HAP-1 (cell line): Measurements from ENCODE around the gene HELB.
"Not testable (repeated sequence)": the region's sequence is repeated elsewhere in the genome, so short reads cannot be mapped to it uniquely, and the experiment has no call there.

ENCODE experiments used
- DNase-seq, 2 experiments: peaks; one replicate each; pipeline ENCODE4 v3.0.0-alpha.2; 2016 to 2020; ENCODE audit warnings: low spot score in 2 of 2
- H3K27me3 ChIP-seq: fragments of 250-450 bp; sonication (Bioruptor Pico); 2 replicates; pipeline ENCODE4 v1.5.1; 2020; ENCODE audit warnings: low read depth, mild to moderate bottlenecking, moderate library complexity
- H3K36me3 ChIP-seq: fragments of 250-450 bp; sonication (Bioruptor Pico); replicated peaks from 2 replicates; pipeline ENCODE4 v1.5.1; 2020; ENCODE audit warnings: mild to moderate bottlenecking
- H3K4me1 ChIP-seq: fragments of 250-450 bp; sonication (Bioruptor Pico); 2 replicates; pipeline ENCODE4 v1.5.1; 2020; ENCODE audit warnings: mild to moderate bottlenecking
- H3K4me3 ChIP-seq: fragments of 250-450 bp; sonication (Bioruptor Pico); 2 replicates; pipeline ENCODE4 v1.5.1; 2020; ENCODE audit warnings: mild to moderate bottlenecking, moderate library complexity
- H3K9me3 ChIP-seq: fragments of 250-450 bp; sonication (Bioruptor Pico); 2 replicates; pipeline ENCODE4 v1.5.1; 2020; ENCODE audit warnings: mild to moderate bottlenecking, moderate library complexity
- in situ Hi-C: fragments of 300-500 bp; cut with MboI; formaldehyde crosslinking; loops from 3 replicates; pipeline ENCODE4 v1.14.3; 2020; ENCODE audit warnings: low sequenced_read_pairs, inconsistent platforms, mixed read lengths

Gene HELB

GRCh38 chr12:66280561-66280960 lies 21.7 kb upstream of the HELB start:
- no peaks in the 10 kb centered on the region for H3K36me3 ChIP-seq
- H3K4me1 ChIP-seq, result no peaks in the 10 kb centered on the region
- no peak for DNase-seq
- no peaks in the 10 kb centered on the region; the same call in 1 of the 2 replicates for H3K27me3 ChIP-seq
- H3K9me3 ChIP-seq, result no peaks in the 10 kb centered on the region
- no peak overlapping the region for H3K4me3 ChIP-seq
- in situ Hi-C loops, result no loop called here

- Histone ChIP-seq H3K4me1 (no peaks in the 10 kb centered on the region), H3K27me3 (no peaks in the 10 kb centered on the region), H3K36me3 (no peaks in the 10 kb centered on the region), H3K9me3 (no peaks in the 10 kb centered on the region), H3K4me3 (no peak overlapping the region)
- DNase-seq, result no peak
- in situ Hi-C loops, result no loop called here
Observed at GRCh38 chr12:66282244-66282643, 20.0 kb upstream of the HELB start.

GRCh38 chr12:66287275-66287674 lies 15.0 kb upstream of the HELB start:
- DNase-seq, result no peak
- in situ Hi-C loops, result no loop called here
- Histone ChIP-seq H3K4me1 (no peaks in the 10 kb centered on the region), H3K36me3 (no peaks in the 10 kb centered on the region), H3K9me3 (no peaks in the 10 kb centered on the region), H3K4me3 (no peak overlapping the region), H3K27me3 (0 out of 2 replicates have a peak, but pooled peaks cover 2% of the 10 kb centered on the region)

GRCh38 chr12:66288121-66288520 lies 14.2 kb upstream of the HELB start:
- Histone ChIP-seq H3K4me3 (no peak overlapping the region), H3K27me3 (0 out of 2 replicates have a peak, but pooled peaks cover 2% of the 10 kb centered on the region), H3K4me1 (no peaks in the 10 kb centered on the region), H3K36me3 (no peaks in the 10 kb centered on the region), H3K9me3 (no peaks in the 10 kb centered on the region)
- in situ Hi-C loops, result no loop called here
- no peak for DNase-seq

- in situ Hi-C loops, result no loop called here
- no peaks in the 10 kb centered on the region for H3K9me3 ChIP-seq
- H3K27me3 ChIP-seq, result 0 out of 2 replicates have a peak, but pooled peaks cover 2% of the 10 kb centered on the region
- no peaks in the 10 kb centered on the region for H3K36me3 ChIP-seq
- no peak overlapping the region for H3K4me3 ChIP-seq
- DNase-seq, result no peak
- H3K4me1 ChIP-seq, result no peaks in the 10 kb centered on the region
Observed at GRCh38 chr12:66289485-66289884, 12.8 kb upstream of the HELB start.

GRCh38 chr12:66290716-66291200 lies 11.5 kb upstream of the HELB start:
- in situ Hi-C loops, result no loop called here
- Histone ChIP-seq H3K27me3 (0 out of 2 replicates have a peak, but pooled peaks cover 2% of the 10 kb centered on the region), H3K4me3 (no peak overlapping the region), H3K9me3 (no peaks in the 10 kb centered on the region; the same call in 1 of the 2 replicates), H3K36me3 (no peaks in the 10 kb centered on the region), H3K4me1 (no peaks in the 10 kb centered on the region)
- DNase-seq, result no peak

- in situ Hi-C loops, result no loop called here
- H3K9me3 ChIP-seq, result no peaks in the 10 kb centered on the region; the same call in 1 of the 2 replicates
- H3K4me3 ChIP-seq, result no peak overlapping the region
- peaks cover 11% of the 10 kb centered on the region for H3K27me3 ChIP-seq
- H3K4me1 ChIP-seq, result no peaks in the 10 kb centered on the region
- no peaks in the 10 kb centered on the region for H3K36me3 ChIP-seq
- no peak for DNase-seq
Observed at GRCh38 chr12:66296176-66296683, 6.1 kb upstream of the HELB start.

GRCh38 chr12:66297080-66297479 lies 5.2 kb upstream of the HELB start:
- H3K27me3 ChIP-seq, result peaks cover 9% of the 10 kb centered on the region
- in situ Hi-C loops, result no loop called here
- no peak overlapping the region for H3K4me3 ChIP-seq
- H3K4me1 ChIP-seq, result no peaks in the 10 kb centered on the region
- H3K9me3 ChIP-seq, result no peaks in the 10 kb centered on the region; the same call in 1 of the 2 replicates
- DNase-seq, result no peak
- H3K36me3 ChIP-seq, result no peaks in the 10 kb centered on the region

- in situ Hi-C loops, result no loop called here
- Histone ChIP-seq H3K9me3 (no peaks in the 10 kb centered on the region; the same call in 1 of the 2 replicates), H3K27me3 (peaks cover 9% of the 10 kb centered on the region)
Observed at GRCh38 chr12:66297923-66298322, 4.4 kb upstream of the HELB start.

GRCh38 chr12:66302827-66303169 lies 505 bp downstream of the HELB start:
- H3K4me1 ChIP-seq, result peaks cover 2% of the 10 kb centered on the region; the same call in 1 of the 2 replicates
- H3K27me3 ChIP-seq, result peaks cover 3% of the 10 kb centered on the region
- H3K36me3 ChIP-seq, result no peaks in the 10 kb centered on the region; the same call in 1 of the 2 replicates
- in situ Hi-C loops, result no loop called here
- H3K4me3 ChIP-seq, result peak overlapping the region; percentile 66
- no peaks in the 10 kb centered on the region for H3K9me3 ChIP-seq
- no peak for DNase-seq

More at GRCh38 chr12:66297923-66298322, 4.4 kb upstream of the HELB start:
- H3K36me3 ChIP-seq, result no peaks in the 10 kb centered on the region
- H3K4me1 ChIP-seq, result no peaks in the 10 kb centered on the region
- no peak overlapping the region for H3K4me3 ChIP-seq
- no peak for DNase-seq

- H3K36me3 ChIP-seq, H3K9me3 ChIP-seq, H3K4me1 ChIP-seq, in situ Hi-C loops, H3K27me3 ChIP-seq: not testable (repeated sequence)
- H3K4me3 ChIP-seq, result peak overlapping the region; percentile 66
- peak in 1 of 2 experiments; percentile 11 for DNase-seq
Observed at GRCh38 chr12:66303316-66303804, 1.1 kb downstream of the HELB start.

- Histone ChIP-seq H3K36me3 (no peaks in the 10 kb centered on the region; the same call in 1 of the 2 replicates), H3K4me1 (peaks cover 2% of the 10 kb centered on the region; the same call in 1 of the 2 replicates), H3K4me3 (no peak overlapping the region), H3K9me3 (no peaks in the 10 kb centered on the region), H3K27me3 (no peaks in the 10 kb centered on the region; the same call in 1 of the 2 replicates)
- no peak for DNase-seq
- in situ Hi-C loops, result no loop called here
Observed at GRCh38 chr12:66304296-66304900, 2.1 kb downstream of the HELB start.

- Histone ChIP-seq H3K4me1 (peaks cover 2% of the 10 kb centered on the region; the same call in 1 of the 2 replicates), H3K4me3 (no peak overlapping the region), H3K27me3 (no peaks in the 10 kb centered on the region), H3K9me3 (no peaks in the 10 kb centered on the region), H3K36me3 (peaks cover 4% of the 10 kb centered on the region; the same call in 1 of the 2 replicates)
- in situ Hi-C loops, result no loop called here
- DNase-seq, result no peak
Observed at GRCh38 chr12:66309606-66310005, 7.3 kb downstream of the HELB start.

- Histone ChIP-seq H3K27me3 (no peaks in the 10 kb centered on the region), H3K4me1 (no peaks in the 10 kb centered on the region), H3K36me3 (0 out of 2 replicates have a peak, but pooled peaks cover 4% of the 10 kb centered on the region), H3K4me3 (no peak overlapping the region), H3K9me3 (no peaks in the 10 kb centered on the region)
- no peak for DNase-seq
- in situ Hi-C loops, result no loop called here
Observed at GRCh38 chr12:66312189-66312588, 9.9 kb downstream of the HELB start.
